Measurements from ENCODE around the gene CIC.
"Not testable (repeated sequence)": the region's sequence is repeated elsewhere in the genome, so short reads cannot be mapped to it uniquely, and the experiment has no call there.

CIC gene

GRCh38 chr19:42255766-42256745 is 13.0 kb upstream of the CIC start:
- DNase-seq (ENCODE audit: low spot score) = peak; percentile 70

- not testable (repeated sequence) for DNase-seq (ENCODE audit: low spot score)
Measured at GRCh38 chr19:42257842-42258241, 11.2 kb upstream of the CIC start.

DNA sequence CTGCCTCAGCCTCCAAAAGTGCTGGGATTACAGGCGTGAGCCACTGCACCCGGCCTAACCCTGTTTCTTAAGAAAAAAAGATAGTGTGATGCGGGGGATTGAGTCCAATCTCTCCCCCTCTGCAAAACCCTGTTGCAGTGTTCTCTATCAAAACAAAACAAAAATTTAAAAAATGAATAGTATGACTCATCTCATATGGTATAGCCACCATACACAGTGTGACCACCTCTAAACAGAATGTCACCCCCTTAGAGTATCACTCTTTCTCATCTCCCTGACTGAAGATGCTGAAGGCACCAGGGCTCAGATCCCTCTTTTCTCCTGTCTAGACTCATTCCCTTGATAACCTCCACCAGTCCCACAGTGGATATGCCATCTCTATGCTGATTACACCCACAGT is 7.3 kb upstream of the CIC start:
- no peak for DNase-seq (ENCODE audit: low spot score)

DNA sequence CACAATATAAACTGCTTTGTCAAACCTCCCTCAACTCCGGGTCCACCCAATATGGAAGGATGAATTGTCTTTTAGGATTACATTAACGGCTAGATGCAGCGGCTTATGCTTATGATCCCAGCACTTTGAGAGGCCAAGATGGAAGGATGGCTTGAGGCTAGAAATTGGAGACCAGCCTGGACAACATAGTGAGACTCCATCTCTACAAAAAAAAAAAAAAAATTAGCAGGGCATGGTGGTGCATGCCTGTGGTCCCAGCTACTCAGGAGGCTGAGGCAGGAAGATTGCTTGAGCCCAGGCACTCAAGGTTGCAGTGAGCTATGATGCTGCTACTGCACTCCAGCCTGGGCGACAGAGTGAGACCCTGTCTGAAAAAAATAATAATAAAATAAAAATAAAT is 2.9 kb upstream of the CIC start:
- not testable (repeated sequence) for DNase-seq (ENCODE audit: low spot score)

- not testable (repeated sequence) for DNase-seq (ENCODE audit: low spot score)
Measured at GRCh38 chr19:42266928-42267603, 2.0 kb upstream of the CIC start.

DNA sequence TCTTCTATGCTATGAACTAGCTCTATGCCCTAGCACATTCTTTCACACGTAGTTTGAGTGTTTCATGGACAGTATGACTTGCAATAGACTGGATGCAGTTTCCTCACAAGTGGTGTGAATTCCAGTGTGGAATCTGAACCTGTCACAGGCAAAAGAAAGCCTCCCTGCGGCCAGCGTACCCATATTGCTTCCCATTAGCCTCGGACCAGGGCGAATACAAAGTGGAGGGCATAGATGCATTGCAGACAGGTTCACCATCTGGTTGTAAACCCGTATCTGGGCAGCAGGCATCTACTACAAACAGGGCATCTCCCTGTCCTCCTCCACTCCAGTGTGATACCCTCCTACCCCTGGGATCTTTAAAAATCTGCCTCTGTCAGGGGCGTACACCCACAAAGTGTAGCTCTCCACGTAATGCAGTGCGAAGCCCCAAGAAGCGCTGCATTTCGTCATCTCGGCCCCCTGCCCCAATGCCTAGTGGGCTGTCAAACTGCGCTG is 1.4 kb upstream of the CIC start:
- no peak for DNase-seq (ENCODE audit: low spot score)

DNA sequence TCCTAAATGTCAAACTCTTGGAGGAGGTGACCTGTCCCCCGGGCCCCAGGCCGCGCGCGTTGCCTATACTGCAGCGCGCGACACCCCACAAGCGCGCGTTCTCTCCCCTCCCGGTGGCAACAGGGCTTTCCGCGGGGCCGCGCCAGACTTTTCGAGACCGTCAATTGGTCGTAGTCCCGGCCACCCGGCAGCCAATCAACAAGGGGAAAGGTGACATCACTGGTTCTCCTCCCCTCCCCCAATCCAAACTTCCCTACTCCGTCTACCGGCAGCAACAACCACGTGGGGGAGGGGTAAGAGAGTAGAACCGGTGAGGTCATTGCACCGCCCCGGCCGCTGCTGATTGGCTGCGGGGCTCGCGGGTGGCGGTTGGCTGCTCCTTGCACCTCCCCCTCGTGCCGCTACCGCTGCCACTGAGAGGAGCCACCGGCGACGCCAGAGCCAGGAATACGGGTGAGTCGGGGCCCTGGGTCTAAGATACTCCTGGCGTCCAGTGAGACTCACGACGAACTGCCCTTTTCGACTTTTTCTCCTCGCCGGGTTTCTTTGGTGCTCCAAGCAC is 829 bp upstream of the CIC start:
- peak; percentile 99 for DNase-seq (ENCODE audit: low spot score)

DNA sequence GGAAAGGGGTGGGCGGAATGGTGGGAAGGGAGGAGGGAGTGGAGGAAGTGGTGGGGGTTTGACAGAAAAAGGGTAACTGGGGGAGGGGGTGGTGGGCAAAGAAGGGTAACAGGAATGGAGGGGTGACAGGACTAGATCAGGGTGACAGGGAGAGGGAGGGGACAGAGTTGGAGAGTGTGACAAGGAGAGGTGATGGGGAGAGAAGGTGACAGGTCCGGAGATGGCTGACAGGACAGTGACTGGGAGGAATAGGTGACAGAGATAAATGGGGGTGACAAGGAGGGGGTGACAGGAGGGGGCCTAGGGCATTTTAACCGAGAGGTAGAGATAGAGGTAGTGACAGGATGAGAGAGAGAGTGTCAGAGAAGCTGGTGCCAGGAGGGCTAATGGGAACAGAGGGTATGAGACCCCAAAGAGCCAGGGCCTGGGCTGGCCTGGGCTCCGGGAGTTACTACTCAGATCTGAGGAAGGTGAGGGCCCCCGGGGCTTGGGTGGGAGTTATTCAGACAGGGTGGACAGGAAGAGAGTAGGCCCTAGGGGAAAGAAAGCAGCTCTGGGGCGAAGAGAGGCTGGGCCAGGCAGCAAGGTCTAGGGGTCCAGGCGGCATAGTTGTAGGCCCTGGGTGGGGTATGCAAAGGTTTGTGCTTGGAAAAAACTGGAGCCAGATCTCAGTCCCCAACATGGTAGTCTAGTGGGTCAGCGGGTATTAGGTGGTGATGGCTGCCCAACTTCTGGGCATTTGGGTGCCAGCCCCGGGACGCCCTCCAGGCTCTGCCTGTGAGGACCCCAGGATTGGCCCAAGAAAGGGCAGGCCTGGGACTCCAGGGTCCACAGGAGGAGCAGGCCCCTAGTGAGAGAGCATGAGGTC is 660 bp downstream of the CIC start:
- peak; percentile 19 for DNase-seq (ENCODE audit: low spot score)

- DNase-seq (ENCODE audit: low spot score) = peak; percentile 88
Measured at GRCh38 chr19:42270346-42271044, 1.4 kb downstream of the CIC start.

DNA sequence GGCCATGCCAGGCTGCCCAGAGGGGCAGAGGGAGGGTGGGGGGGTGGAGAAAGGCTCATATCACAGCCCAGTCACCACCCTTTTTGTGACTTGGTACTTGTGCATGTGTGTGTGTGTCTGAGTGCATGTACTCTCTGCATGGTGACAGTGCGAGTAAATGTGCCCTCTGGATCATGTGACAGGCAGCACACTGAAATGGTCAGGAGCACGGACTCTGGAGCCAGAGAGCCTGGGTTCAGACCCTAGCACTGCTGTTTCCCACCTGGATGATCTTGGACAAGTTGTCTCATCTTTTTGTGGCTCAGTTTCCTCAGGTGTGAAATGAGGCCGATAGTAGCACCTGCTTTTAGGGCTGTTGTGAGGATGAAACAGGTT is 2.0 kb downstream of the CIC start:
- DNase-seq (ENCODE audit: low spot score) = no peak

- DNase-seq (ENCODE audit: low spot score) = no peak
Measured at GRCh38 chr19:42271861-42272534, 2.9 kb downstream of the CIC start.

DNA sequence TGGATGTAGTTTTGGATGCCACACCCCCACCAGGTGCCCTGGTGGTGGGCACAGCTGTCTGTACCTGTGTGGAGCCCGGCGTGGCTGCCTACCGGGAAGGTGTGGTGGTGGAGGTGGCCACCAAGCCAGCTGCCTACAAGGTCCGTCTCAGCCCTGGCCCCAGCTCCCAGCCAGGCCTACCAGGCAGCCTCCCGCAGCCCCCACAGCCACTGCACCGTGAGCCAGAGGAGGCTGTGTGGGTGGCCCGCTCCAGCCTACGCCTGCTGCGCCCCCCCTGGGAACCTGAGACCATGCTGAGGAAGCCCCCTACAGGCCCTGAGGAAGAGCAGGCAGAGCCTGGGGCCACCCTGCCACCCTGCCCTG is 3.5 kb downstream of the CIC start:
- no peak for DNase-seq (ENCODE audit: low spot score)

GRCh38 chr19:42272989-42273406 is 3.9 kb downstream of the CIC start:
- DNase-seq (ENCODE audit: low spot score) = no peak

DNA sequence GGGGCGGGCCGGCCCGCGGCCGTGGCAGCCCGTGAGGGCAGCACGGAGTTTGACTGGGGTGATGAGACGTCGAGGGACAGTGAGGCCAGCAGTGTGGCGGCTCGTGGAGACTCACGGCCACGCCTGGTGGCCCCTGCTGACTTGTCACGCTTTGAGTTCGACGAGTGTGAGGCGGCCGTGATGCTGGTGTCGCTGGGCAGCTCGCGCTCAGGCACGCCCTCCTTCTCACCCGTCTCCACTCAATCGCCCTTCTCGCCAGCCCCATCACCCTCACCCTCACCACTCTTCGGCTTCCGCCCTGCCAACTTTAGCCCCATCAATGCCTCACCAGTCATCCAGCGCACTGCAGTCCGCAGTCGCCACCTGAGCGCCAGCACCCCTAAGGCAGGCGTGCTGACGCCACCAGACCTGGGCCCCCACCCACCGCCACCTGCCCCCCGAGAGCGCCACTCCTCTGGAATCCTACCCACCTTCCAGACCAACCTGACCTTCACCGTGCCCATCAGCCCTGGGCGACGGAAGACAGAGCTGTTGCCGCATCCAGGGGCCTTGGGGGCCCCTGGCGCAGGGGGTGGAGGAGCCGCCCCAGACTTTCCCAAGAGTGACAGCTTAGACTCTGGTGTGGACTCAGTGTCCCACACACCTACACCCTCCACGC is 4.5 kb downstream of the CIC start:
- DNase-seq (ENCODE audit: low spot score) = no peak

GRCh38 chr19:42274065-42274682 is 5.1 kb downstream of the CIC start:
- no peak for DNase-seq (ENCODE audit: low spot score)

- no peak for DNase-seq (ENCODE audit: low spot score)
Measured at GRCh38 chr19:42275103-42275502, 6.1 kb downstream of the CIC start.

DNA sequence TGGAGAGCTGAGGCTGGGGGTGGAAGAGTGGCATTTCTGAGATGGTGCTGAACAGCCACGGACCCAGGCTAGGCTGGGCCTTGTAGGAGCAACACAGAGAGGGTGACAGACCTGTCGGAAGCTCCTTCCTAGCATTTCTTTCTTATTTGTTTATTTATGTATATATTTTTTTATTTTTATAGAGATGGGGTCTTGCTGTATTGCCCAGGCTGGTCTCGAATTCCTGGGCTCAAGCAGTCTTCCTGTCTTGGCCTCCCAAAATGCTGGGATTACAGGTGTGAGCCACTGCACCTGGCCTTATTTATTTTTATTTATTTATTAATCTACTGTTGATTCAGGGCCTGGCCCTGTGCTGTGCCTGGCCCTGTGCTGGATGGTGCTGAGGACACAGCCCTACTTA is 6.5 kb downstream of the CIC start:
- no peak for DNase-seq (ENCODE audit: low spot score)

DNA sequence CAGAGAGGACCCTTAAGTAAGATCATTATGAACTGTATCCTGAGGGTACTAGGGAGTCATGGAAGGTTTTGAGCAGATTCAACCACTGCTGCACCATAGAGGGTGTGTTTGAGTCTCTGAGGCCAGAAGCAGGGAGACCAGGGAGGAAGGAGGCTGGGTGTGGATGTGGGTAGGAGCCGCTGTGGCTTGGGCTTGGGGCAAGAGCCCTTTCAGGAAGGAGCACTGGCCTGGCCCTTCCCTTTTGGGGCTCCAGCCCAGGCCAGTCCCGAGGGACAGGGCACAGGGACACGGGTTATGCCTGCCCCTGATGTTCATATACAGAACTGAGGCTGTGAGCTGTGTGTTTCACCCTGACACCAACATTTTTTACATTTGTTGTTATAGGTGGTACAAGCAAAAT is 7.2 kb downstream of the CIC start:
- no peak for DNase-seq (ENCODE audit: low spot score)

DNA sequence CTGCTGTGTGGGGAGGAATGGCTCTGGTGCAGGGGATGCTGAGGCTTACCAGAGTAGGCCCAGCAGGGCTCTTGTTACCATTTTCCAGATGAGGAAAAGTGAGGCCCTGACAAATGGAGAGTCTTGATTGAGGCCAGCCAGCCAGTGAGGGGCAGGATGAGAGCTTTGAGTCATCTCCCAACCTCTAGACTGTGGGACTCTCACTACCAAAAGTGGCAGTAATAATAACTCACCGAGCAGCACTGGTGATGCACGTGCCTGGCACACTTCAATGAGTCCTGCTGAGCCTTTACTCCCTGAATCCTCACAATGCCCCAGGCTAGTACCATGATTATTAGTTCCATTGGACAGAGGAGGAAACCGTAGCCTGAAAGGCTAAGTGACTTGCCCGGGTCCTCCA is 7.8 kb downstream of the CIC start:
- peak; percentile 29 for DNase-seq (ENCODE audit: low spot score)

Data from RKO (cell line).